ENCODE data around the gene SP2.

- no peak for TF ChIP-seq CTCF (IDR thresholded peaks at IDR 0.05)
- TF ChIP-seq EZH2 (IDR thresholded peaks at IDR 0.05; ENCODE audit: borderline replicate concordance, insufficient read depth, low read depth, low read length, poor library complexity, severe bottlenecking): no peak
Measured at GRCh38 chr17:47895856-47896671, at the start of gene SP2.

Data from B cell (primary cell).